Jurkat, Clone E6-1 (cell line): Measurements from ENCODE around the gene GPR137. TPM values are rescaled to one million over a fixed set of nuclear protein-coding genes. Genes with fewer than 3 reads are reported as not detected.
"Not testable (repeated sequence)": the region's sequence is repeated elsewhere in the genome, so short reads cannot be mapped to it uniquely, and the experiment has no call there.

Experiments
- DNase-seq: peaks from one replicate; pipeline ENCODE4 v3.0.0-alpha.2; 2011; ENCODE audit warnings: low read depth, low spot score
- H3K4me3 ChIP-seq: 2 replicates; pipeline ENCODE4 v1.5.1; 2011; ENCODE audit warnings: mild to moderate bottlenecking, low read length, control low read depth, moderate library complexity
- polyA plus RNA-seq: library from polyadenylated mRNA; unstranded; fragments of >200 nt; gene quantifications from one replicate; pipeline ENCODE4 v1.2.1, GENCODE V29; 2012; ENCODE audit warnings: missing spikeins; ENCODE audit not compliant: insufficient read length, insufficient read depth

Gene GPR137, protein sequence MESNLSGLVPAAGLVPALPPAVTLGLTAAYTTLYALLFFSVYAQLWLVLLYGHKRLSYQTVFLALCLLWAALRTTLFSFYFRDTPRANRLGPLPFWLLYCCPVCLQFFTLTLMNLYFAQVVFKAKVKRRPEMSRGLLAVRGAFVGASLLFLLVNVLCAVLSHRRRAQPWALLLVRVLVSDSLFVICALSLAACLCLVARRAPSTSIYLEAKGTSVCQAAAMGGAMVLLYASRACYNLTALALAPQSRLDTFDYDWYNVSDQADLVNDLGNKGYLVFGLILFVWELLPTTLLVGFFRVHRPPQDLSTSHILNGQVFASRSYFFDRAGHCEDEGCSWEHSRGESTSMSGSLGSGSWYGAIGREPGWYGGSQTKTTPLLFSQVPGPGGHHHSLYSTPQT
- 43.7 TPM for polyA plus RNA-seq

DNA sequence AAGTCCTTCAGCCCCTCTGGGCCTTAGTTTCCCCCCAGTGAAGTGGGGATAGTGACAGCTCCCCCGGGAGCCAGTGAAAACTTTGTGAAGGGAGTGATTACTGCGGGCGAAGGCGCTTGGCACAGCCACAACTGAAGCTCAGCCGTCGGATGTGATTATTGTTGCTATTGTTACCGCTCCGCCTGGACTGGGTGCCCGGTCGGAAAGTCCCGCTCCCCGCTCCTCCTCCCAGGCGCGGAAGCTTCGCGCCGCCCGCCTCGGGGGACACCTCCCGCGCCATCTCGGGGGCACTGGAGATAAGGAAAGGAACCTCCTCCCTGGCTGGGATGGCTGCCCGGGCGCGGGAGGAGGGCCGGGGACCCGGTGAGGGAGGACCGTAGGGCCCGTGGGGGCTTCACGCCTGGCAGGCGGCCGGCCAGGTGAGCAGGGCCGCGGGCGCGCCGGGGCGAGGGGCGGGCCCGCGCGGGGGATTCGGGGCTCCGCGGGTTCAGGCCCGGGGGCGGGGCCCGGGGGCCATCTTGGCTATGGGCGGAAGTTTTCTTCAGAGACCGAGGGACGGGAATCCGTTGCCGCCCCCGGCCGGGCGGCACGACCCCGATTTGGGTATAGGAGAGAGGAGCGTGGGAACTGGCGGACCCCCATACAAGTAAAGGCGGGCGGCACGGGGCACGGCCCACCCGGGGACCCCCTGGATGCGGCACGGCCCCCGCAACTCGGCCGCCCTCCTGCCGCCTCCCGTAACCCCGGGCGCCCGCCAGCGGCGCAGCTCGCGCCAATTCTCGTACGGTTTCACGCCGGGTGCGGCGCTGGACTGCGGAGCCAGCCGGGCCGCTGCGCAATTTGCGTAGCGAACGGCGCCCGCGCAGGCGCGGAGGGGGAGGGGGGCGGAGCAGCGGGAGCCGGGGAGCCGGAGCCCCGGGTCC, at the start of gene GPR137:
Gene GPR137, plus strand, starts transcription at position 887 of the 923 bp plus-strand sequence. CDS start 677 bp downstream, outside the sequence.
- peak; percentile 71 for DNase-seq
- peak within 1 kb of the TSS; percentile 80 for H3K4me3 ChIP-seq

DNA sequence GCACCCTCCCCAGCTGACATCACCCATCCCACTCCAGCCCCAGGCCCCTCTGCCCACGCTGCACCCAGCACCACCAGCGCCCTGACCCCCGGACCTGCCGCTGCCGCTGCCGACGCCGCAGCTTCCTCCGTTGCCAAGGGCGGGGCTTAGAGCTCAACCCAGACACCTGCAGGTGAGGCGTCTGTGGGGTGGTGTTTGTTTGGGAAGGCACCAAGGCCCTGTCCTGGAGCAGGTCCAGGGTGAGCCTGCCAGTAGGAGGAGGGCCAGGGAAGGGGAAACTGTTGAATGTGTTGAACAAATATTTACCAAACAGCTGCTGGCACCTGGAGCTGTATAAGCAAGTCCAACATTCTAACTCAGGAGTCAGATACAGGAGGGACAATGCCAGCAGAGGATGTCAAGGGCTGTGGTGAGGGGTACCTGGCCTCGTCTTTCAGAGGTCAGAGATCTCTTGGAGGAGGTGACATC, 48.1 kb upstream of the GPR137 start:
- H3K4me3 ChIP-seq: no peak overlapping the region
- DNase-seq: no peak

DNA sequence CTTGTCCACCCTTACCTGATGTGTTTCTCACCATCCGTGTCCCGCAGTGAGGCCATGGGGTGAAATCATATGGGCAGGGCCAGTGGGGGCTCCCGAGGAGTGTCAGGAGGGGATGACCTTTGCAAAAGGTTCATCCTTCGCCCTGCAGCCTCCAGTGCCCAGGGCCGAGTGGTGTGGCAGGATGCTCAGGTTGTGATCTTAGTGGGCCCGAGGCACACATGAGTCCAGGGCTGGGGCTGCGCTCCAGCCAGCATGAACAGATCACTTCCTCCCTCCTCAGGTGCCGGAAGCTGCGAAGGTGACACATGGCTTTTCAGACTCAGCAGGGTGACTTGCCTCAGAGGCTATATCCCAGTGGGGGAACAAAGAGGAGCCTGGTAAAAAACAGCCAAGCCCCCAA, 47.6 kb upstream of the GPR137 start:
- H3K4me3 ChIP-seq: no peak overlapping the region
- DNase-seq: no peak

DNA sequence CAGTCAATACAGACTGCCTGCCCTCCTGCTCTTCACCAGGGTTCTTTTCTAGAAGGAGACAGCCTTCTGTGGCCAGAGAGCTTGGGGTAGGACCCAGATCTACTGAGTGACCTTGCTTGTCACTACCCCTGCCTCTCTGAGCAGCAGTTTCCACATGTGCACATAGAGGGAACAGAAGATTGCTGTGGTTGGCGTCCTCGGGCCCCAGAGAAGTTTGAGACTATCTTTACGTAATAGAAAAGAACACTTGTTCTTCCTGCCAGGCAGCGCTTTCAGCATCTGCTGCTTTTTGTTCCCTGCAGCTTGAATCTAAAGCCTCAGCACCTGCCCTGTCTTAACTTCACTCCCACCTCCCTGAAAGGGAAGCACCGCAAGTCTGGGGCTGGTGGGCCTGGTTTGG, 46.6 kb upstream of the GPR137 start:
- no peak for DNase-seq
- no peak overlapping the region for H3K4me3 ChIP-seq

DNA sequence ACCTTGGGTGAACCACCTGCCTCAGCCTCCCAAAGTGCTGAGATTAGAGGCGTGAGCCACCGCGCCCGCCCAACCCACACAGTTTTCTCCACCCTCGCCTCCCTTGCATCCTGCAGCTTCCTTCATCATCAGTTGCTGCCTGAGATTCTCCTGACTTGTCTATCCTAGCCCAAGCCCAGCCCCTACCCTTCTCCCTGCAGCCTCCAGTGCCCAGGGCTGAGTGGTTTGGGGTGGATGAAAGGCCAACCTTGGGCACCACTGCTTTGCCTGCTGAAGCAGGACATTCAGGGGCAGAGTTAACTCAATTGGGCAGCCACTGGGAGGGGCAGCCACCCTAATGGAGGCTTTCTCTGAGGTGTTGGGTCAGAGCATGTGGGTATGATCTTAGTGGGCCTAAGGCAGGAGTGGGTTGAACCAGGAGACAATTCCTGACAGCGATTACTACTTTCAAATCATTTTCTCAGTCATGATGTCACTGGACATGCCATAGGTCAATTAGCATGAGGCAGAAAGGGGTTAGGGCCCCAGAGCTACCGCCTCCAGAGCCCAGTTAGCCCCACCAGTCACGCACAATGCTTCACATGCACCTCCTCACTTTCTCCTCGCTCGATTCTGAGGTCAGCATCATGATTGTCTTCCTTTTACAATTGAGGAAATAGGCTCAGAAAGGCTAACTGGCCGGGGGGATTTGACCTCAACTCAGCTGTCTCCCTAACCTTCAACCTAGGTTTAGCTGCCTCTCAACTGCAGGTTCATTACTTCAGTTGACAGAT, 45.8 kb upstream of the GPR137 start:
- H3K4me3 ChIP-seq: peak overlapping the region; percentile 66
- DNase-seq: no peak

DNA sequence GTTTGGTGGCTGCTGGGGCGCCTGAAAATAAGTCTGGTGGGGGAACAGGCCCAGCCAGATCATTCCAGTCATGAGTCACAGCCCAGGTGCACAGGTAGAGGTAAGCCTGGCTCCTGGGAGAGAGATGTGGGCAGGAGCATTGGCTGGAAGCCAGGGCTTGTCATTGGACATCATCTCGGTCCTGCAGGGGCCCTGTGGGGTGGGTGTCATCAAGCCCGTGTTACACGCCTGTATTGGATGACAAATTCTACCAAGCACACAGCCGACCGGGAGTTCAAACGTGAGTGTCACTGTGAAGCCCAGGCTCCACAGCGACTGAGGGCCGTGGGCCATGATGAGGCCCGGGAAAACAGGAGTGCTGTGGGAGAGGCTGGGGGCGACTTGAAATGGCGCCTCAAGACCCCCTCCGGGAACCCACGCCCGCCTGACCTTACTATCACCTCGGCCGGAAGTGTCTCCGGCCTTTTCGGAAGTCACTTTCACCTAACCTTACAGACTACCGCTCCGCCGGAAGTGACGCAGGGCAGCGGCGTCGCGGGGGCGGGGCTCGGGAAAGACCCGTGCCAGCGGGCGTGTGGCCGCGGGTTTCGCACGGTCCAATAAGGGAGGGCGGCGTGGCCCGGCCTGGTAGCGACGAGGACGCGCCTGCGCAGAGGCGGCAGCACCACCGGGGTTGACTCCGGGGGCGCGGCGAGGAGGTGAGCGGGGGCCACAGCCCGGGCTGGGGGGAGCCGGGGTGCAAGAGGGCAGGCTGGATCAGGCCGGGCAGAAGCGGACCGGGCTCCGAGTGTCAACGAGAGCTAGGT, 45.0 kb upstream of the GPR137 start, which contains the start of gene FKBP2:
Gene FKBP2, plus strand, starts transcription at position 661 of the 806 bp plus-strand sequence. CDS start 1,293 bp downstream, outside the sequence.
- DNase-seq: peak; percentile 92
- H3K4me3 ChIP-seq: peak within 1 kb of the TSS; percentile 66

DNA sequence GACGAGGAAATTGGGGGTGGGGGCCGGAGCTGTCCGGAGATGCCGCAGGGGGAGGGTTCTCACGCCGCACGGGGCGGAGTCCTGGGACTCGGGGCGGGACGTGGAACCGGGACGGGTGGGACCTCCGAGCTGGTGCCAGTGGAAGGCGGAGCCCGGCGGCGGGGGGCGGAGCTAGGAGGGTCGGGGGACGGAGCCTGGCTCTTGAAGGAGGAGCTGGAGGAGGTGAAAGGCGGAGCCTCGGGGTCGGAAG, 44.5 kb upstream of the GPR137 start:
- peak overlapping the region; percentile 66 for H3K4me3 ChIP-seq
- DNase-seq: peak; percentile 97

DNA sequence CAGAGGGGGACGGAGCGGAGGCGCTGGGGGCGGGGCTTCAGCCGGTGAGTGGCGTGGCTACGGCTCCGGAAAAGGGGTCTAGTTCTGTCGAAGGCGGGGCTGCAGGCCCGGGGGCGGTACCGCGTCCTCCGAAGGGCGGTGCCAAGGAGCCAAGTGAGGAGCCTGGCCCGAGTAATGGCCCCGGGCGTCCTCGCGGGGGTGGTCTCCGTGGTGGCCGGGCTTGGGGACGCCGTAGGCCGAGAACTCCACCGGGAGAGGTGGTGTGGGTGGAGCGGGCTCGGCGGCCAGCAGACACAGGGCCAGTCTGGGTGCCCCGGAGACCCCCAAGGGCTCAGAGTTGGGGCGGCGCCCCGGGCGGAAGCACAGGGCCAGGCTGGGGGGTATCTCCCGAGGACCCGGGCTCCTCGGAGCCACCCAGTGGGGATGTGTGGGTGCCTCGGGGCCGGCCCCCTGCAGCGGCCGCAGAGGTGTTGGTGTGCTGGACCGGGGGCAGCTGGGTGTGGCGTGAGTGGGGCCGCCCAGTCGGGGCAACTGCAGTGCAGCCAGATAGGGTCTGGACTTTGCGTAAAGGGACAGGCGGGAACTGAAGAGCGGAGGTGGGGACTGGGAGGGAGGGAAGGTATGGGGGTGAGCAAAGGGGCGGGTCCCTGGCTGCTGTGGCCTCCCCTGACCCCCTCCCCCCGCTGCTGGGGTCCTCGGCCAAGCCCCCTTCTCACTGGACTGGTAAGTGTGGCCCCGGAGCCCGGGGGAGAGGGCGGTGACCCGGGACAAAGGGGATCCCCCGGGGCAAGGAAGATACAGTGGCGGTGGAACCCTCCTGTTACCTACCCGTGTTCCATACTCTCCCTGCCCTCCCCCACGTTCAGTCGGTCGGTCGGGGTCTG, 43.9 kb upstream of the GPR137 start:
- H3K4me3 ChIP-seq: peak overlapping the region; percentile 66
- no peak for DNase-seq

DNA sequence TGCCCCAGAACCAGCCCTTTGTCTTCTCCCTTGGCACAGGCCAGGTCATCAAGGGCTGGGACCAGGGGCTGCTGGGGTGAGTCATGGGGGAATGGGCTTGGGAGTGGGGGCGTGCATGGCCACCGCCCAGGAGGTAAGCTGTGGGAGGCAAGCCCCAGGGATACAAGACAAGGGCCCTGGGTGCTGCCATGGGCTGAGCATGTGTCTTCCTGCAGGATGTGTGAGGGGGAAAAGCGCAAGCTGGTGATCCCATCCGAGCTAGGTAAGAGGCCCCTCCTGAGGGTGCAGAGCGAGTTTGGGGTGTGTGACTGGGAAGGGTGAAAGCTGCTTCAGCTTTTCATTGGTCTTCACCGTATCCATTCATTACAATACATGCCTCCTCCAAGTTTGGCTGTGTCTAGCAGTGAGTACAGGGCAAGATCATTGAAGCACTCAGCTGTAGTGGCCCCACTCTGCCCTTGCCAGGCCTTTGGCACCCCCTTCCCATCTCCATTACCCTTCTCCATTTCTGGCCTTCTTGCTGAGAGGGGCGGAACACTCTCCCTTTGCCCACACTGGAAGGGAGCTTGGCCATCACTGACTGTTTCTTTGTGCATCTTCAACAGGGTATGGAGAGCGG, 42.3 kb upstream of the GPR137 start:
- no peak overlapping the region for H3K4me3 ChIP-seq
- DNase-seq: no peak

DNA sequence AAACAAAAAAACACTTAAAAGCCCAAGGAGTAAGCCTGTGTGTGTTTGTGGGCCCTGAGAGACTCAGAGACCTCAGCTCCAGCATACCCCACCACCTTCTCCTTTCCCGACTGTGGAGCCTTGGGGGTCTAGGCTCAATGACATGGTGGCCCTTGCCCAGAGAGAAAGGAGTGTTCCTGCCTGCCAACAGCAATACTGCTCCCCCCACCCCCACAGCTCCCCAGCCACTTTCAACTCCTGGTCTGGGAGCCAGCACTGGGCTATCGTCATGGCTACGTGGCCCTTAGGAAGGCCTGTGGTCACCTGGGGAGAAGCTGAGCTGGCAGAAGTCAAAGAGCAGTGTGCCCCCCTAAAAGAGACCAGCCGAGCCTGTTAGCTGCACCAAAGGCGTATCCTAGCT, 41.5 kb upstream of the GPR137 start:
- H3K4me3 ChIP-seq: no peak overlapping the region
- DNase-seq: no peak

DNA sequence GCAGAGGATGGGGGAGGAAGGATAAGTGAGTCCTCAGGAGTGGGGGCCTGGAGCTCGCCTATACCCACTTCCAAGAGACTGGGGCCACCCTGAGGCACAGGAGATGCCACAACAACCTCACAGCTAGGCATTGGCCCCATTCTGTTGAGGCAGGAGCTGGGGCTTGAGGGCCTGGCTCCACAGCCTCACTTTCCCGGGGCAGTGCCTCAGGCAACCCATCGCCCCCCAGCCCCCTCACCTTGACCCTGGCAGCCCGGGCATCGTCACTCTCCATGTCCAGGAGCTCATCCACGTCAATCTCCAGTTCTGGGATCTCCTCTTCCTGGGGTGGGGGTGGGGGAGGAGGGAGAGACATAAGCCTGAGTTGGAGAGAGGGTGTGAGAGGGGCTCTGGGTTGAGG, 40.7 kb upstream of the GPR137 start:
- H3K4me3 ChIP-seq: peak overlapping the region; percentile 80
- peak; percentile 46 for DNase-seq

DNA sequence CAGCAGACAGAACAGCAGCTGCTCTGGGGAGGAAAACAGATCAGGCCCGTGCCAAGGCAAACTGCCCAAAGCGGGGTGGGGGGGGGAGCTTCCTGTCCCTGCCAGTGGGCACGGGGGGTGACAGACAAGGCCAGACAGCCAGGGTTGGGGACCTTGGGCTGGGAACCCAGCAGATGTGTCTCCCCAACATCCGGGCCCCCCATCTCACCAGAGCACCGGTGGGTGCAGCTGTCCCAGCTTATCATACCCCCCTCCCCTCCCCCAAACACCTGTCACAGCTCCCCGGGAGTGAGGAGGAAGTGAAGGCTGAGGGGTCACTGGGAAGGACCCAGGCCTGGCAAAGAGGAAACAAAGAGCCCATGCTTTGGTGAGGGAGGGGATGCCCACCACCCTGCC, 40.2 kb upstream of the GPR137 start:
- DNase-seq: peak; percentile 62

DNA sequence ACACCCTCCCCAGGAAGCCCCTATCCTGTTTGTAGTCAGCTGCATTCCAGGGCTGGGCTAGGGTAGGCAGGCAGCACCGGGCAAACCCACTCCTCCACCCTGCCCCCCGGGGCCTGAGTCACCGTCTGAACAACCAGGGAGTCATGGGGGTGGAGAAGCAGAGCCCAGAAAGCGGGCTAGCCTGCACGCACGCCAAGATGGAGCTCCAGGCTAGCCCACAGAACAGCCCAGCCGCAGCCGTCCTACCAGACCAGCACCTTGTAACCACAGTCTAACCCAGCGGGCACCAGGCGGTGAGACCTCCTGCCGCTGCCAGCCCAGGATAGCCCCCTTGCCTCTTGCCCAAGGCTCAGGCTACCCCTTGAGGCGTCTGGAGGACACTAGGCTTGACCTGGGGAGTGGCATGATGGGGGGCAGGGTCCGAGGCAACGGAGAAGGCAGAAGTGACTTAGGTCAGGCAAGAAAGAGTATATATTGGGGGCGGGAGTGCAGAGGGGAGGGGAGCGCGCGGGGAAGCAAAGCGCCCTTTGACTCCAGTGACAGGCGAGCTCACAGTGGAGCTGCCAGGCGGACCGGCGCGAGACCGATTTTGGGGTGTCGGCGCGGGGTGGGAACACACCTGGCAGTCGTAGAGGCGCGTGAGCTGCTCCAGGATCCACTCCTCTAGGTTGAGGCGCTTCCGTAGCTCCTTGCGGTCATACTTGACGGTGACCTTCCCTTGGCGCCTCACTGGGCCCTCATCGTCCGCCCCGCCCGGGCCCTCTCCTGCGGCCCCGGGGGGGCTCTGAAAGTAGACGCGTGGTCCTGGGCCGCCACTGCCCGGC, 39.6 kb upstream of the GPR137 start:
- no peak for DNase-seq
- peak overlapping the region; percentile 80 for H3K4me3 ChIP-seq

More for the DNA sequence above, 40.2 kb upstream of the GPR137 start:
- H3K4me3 ChIP-seq: peak overlapping the region; percentile 80

DNA sequence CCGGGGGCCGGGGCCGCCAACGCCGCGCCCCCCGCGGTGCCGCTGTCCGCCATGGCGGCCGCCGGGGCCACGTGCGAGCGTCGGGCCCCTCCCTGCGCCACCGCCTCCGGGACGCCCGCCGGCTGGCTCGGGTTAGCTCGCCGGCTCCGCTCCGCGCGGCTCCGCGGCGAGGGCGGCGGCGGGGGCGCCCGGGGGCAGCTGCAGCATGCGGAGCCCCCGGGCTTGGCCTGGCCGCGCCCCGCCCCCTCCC, 39.1 kb upstream of the GPR137 start:
- DNase-seq: not testable (repeated sequence)
- H3K4me3 ChIP-seq: peak overlapping the region; percentile 80; the same call in 1 of the 2 replicates

DNA sequence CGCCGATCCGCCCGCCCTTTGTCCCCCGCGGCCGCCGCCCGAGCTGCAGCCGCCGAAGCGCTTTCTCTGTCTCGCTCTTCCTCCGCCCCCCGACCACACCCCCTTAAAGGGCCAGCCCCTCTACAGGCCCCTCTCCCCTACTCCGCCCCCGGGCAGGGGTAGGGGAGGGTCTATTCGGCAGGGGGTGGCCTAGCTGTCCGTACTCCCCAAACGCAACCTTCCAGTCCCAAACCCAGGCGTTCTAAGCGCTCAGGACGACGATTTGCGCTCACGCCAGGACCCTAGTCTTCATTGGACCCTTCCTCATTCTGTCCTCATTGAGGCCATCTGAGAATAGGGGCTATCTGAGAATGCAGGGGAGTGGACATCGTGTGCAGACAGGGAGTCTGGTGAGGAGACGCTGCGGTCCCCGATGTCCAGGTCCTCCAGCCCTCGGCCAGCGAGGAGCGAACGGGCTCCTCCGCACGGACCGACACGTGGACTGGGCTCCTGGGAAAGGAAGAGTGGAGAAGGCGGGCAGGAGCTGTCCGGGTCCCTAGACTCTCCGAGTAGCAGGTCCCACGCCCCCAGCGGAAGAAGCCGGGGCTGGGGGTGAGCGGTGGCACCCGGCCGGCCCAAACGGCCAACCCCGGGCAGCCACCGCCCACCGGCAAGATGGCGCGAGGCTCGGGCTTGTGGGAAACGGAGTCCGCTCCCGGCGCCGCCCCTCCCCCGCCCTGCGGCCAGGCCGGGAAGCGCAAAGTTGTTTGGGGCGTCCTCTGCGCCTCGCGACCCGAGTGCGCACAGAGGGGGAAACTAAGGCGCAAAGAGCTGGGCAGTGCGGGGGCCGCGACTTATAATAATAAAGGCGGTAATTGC, 38.5 kb upstream of the GPR137 start, which contains the start of gene PPP1R14B:
Gene PPP1R14B, minus strand, starts transcription at position 73 of the 858 bp plus-strand sequence. CDS start 270 bp downstream, outside the sequence.
- peak within 1 kb of the TSS; percentile 80 for H3K4me3 ChIP-seq
- peak; percentile 69 for DNase-seq
